MCF 10A (cell line): ENCODE data around the gene PABPN1. TPM values are rescaled to one million over a fixed set of nuclear protein-coding genes. Genes with fewer than 3 reads are reported as not detected.

ENCODE experiments used
- BruUV-seq: library from RNA; stranded (reverse); fragments of 400-500 nt; replicated peaks from 2 replicates; lab custom pipeline; 2021; lab: Mats Ljungman, UMichigan
- CTCF ChIA-PET: fragments of 300-600 bp; sonication (Branson Sonifier 250); formaldehyde crosslinking; extraction: SDS; loops from one replicate; lab custom pipeline; 2021; ENCODE audit warnings: antibody characterized with exemption, inconsistent platforms; lab: Yijun Ruan, JAX
- POLR2A ChIA-PET: fragments of 300-600, 350-650 bp; sonication (Branson Sonifier 250); formaldehyde crosslinking; extraction: SDS; loops from one replicate; lab custom pipeline; 2020; ENCODE audit warnings: antibody characterized with exemption, inconsistent platforms; lab: Yijun Ruan, JAX
- DNase-seq: peaks from one replicate; pipeline ENCODE4 v3.0.0-alpha.2; 2018; ENCODE audit not compliant: unreplicated experiment
- H3K27ac Mint-ChIP-seq: one replicate; pipeline ENCODE4 v1.8.0; 2022; ENCODE audit warnings: mild to moderate bottlenecking, low read depth, mixed read lengths; ENCODE audit not compliant: unreplicated experiment
- H3K27me3 Mint-ChIP-seq: one replicate; pipeline ENCODE4 v1.8.0; 2022; ENCODE audit warnings: mixed read lengths; ENCODE audit not compliant: insufficient read depth, unreplicated experiment
- H3K36me3 Mint-ChIP-seq: one replicate; pipeline ENCODE4 v1.8.0; 2022; ENCODE audit warnings: mild to moderate bottlenecking, moderate library complexity, mixed read lengths; ENCODE audit not compliant: insufficient read depth, unreplicated experiment
- H3K4me1 Mint-ChIP-seq: one replicate; pipeline ENCODE4 v1.8.0; 2022; ENCODE audit warnings: mixed read lengths; ENCODE audit not compliant: insufficient read depth, unreplicated experiment
- H3K4me3 Mint-ChIP-seq: one replicate; pipeline ENCODE4 v1.8.0; 2022; ENCODE audit warnings: mild to moderate bottlenecking, moderate library complexity, mixed read lengths; ENCODE audit not compliant: unreplicated experiment
- H3K9me3 Mint-ChIP-seq: one replicate; pipeline ENCODE4 v1.8.0; 2022; ENCODE audit warnings: mixed read lengths; ENCODE audit not compliant: unreplicated experiment
- intact Hi-C: fragments of 100-400 bp; cut with micrococcal nuclease; formaldehyde crosslinking; loops from 2 replicates; pipeline ENCODE4 v1.14.1; 2022
- total RNA-seq: library from RNA; stranded (reverse); gene quantifications from 2 replicates; pipeline ENCODE4 v1.2.3, GENCODE V29; 2022
- TF ChIP-seq, protein P1 (sequence below): fragments of 200-600 bp; IDR thresholded peaks from one replicate; pipeline ENCODE4 v1.8.0; 2022; ENCODE audit warnings: antibody characterized with exemption, mild to moderate bottlenecking; ENCODE audit not compliant: unreplicated experiment

PABPN1 gene
- total RNA-seq, 1 experiment from 2014 or later, result 153 TPM

GRCh38 chr14:23364164-23365035 lies 43.1 kb downstream of the PABPN1 start:
- no peaks in the 10 kb centered on the region for H3K36me3 Mint-ChIP-seq
- peaks cover 42% of the 10 kb centered on the region for H3K27me3 Mint-ChIP-seq
- no TSS peak for BruUV-seq
- H3K9me3 Mint-ChIP-seq, result no peaks in the 10 kb centered on the region
- DNase-seq, result no peak
- ChIA-PET POLR2A (interaction anchor here (0.8 kb wide), 1 partner anchor 42 kb away, joined by 3 read pairs; no protein-coding TSS in a partner anchor), CTCF (interaction anchor here (1.0 to 1.6 kb wide), 2 partner anchors 16 to 28 kb away, joined by 4 to 9 read pairs; no protein-coding TSS in a partner anchor)
- intact Hi-C loops, result no loop called here
- no peak overlapping the region for H3K4me3 Mint-ChIP-seq
- no peaks in the 10 kb centered on the region for H3K4me1 Mint-ChIP-seq
- TF ChIP-seq, protein P1, sequence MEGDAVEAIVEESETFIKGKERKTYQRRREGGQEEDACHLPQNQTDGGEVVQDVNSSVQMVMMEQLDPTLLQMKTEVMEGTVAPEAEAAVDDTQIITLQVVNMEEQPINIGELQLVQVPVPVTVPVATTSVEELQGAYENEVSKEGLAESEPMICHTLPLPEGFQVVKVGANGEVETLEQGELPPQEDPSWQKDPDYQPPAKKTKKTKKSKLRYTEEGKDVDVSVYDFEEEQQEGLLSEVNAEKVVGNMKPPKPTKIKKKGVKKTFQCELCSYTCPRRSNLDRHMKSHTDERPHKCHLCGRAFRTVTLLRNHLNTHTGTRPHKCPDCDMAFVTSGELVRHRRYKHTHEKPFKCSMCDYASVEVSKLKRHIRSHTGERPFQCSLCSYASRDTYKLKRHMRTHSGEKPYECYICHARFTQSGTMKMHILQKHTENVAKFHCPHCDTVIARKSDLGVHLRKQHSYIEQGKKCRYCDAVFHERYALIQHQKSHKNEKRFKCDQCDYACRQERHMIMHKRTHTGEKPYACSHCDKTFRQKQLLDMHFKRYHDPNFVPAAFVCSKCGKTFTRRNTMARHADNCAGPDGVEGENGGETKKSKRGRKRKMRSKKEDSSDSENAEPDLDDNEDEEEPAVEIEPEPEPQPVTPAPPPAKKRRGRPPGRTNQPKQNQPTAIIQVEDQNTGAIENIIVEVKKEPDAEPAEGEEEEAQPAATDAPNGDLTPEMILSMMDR, result no peak
- no peak overlapping the region for H3K27ac Mint-ChIP-seq

- Mint-ChIP-seq H3K4me1 (no peaks in the 10 kb centered on the region), H3K4me3 (no peak within 1 kb of the TSS), H3K9me3 (no peaks in the 10 kb centered on the region), H3K27me3 (peaks cover 42% of the 10 kb centered on the region), H3K27ac (no peak within 1 kb of the TSS), H3K36me3 (no peaks in the 10 kb centered on the region)
- BruUV-seq, result no TSS peak
- no peak for DNase-seq
- ChIA-PET POLR2A (no interaction called here), CTCF (no interaction called here)
- TF ChIP-seq, protein P1, result no peak
- intact Hi-C loops, result no loop called here
Observed at GRCh38 chr14:23365036-23365731, 43.9 kb downstream of the PABPN1 start, which contains the start of gene EFS. TSS of gene EFS (minus strand) at chr14:23365172. CDS start at chr14:23365025, 147 bp downstream.

DNA sequence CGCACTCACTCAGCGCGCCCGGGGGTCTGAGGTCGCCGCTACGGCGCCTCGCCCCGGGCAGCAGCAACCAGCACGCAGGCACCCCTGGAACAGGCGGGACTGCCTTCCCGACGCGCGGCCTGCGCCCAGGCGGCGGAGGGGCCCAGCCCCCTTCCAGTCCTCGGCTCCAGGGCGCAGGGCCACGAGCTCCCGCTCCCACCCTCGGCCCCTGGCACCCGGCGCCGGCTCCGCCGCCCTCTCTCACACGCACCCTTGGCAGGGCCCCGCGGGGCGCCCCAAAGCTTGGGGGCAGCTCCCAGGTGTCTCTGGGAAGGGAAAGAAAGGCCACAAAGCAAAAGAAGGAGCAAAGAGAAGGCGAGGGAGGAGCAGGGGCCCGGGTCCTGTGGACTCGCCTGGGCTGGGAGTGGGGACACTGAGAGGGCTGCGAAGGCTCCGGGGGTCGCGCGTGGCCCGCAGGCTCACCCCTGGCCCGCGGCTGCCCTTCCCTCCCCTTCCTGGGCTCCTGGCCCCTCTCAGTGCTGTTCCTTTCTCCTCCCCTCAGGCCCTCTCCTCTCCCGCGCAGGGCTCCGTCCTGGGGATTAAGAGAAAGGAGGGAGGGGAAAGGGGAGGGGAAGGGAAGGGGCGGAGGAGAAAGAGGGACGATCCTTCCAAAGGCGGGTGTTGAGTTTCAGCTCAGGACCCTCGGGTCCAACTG lies 44.6 kb downstream of the PABPN1 start:
- ChIA-PET POLR2A (no interaction called here), CTCF (no interaction called here)
- H3K27me3 Mint-ChIP-seq, result peaks cover 39% of the 10 kb centered on the region
- H3K9me3 Mint-ChIP-seq, result no peaks in the 10 kb centered on the region
- TF ChIP-seq, protein P1, result no peak
- H3K36me3 Mint-ChIP-seq, result no peaks in the 10 kb centered on the region
- no peak for DNase-seq
- H3K4me1 Mint-ChIP-seq, result no peaks in the 10 kb centered on the region
- H3K4me3 Mint-ChIP-seq, result no peak overlapping the region
- no peak overlapping the region for H3K27ac Mint-ChIP-seq
- intact Hi-C loops, result no loop called here
- BruUV-seq, result no TSS peak
